Rectal smooth muscle tissue (tissue), 1 donor: ENCODE measurements around the gene FCRLA.

Experiments
- H3K27ac ChIP-seq: one replicate; pipeline ENCODE4 v1.7.0; 2013; ENCODE audit warnings: low read depth, low read length, inconsistent platforms
- H3K27me3 ChIP-seq: one replicate; pipeline ENCODE4 v1.7.0; 2013; ENCODE audit warnings: low read length; ENCODE audit not compliant: control insufficient read depth, insufficient read depth
- H3K36me3 ChIP-seq: one replicate; pipeline ENCODE4 v1.7.0; 2013; ENCODE audit warnings: low read length; ENCODE audit not compliant: control insufficient read depth, insufficient read depth
- H3K4me1 ChIP-seq: one replicate; pipeline ENCODE4 v1.7.0; 2013; ENCODE audit warnings: low read length; ENCODE audit not compliant: control insufficient read depth, insufficient read depth
- H3K4me3 ChIP-seq: one replicate; pipeline ENCODE4 v1.7.0; 2013; ENCODE audit warnings: low read length
- H3K9ac ChIP-seq: one replicate; pipeline ENCODE4 v1.7.0; 2013; ENCODE audit warnings: low read length

The FCRLA gene

GRCh38 chr1:161728376-161729226, 21.6 kb downstream of the FCRLA start:
- no peak overlapping the region for H3K4me3 ChIP-seq
- no peak overlapping the region for H3K27ac ChIP-seq
- no peak overlapping the region for H3K9ac ChIP-seq
- H3K27me3 ChIP-seq: no peaks in the 10 kb centered on the region
- no peaks in the 10 kb centered on the region for H3K4me1 ChIP-seq
- no peaks in the 10 kb centered on the region for H3K36me3 ChIP-seq

- Histone ChIP-seq H3K4me1 (no peaks in the 10 kb centered on the region), H3K27ac (no peak overlapping the region), H3K27me3 (no peaks in the 10 kb centered on the region), H3K36me3 (no peaks in the 10 kb centered on the region), H3K9ac (no peak overlapping the region), H3K4me3 (no peak overlapping the region)
Observed at GRCh38 chr1:161730050-161730564, 23.1 kb downstream of the FCRLA start.

DNA sequence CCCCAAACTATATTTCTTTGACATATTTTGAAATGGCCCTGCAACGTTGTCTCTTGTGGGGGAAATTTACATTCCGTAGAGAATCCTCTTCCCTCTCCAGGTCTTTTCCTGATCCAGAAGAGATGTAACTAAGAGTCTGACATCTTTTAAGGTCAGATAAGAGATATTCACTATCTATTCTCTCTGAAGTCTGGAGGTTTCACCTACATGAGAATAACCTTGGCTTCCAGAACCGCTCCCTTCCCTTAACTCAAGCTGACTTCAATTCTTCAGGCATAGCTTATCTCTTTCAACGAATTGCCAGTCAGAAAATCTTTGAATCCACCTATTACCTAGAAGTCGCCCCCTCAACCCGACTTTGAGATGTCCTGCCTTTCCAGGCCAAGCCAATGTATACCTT, 24.2 kb downstream of the FCRLA start:
- Histone ChIP-seq H3K4me3 (no peak overlapping the region), H3K27ac (no peak overlapping the region), H3K36me3 (no peaks in the 10 kb centered on the region), H3K9ac (no peak overlapping the region), H3K4me1 (no peaks in the 10 kb centered on the region), H3K27me3 (no peaks in the 10 kb centered on the region)

GRCh38 chr1:161731981-161732718, 25.1 kb downstream of the FCRLA start:
- Histone ChIP-seq H3K36me3 (no peaks in the 10 kb centered on the region), H3K9ac (no peak overlapping the region), H3K4me1 (no peaks in the 10 kb centered on the region), H3K27ac (no peak overlapping the region), H3K27me3 (no peaks in the 10 kb centered on the region), H3K4me3 (no peak overlapping the region)

DNA sequence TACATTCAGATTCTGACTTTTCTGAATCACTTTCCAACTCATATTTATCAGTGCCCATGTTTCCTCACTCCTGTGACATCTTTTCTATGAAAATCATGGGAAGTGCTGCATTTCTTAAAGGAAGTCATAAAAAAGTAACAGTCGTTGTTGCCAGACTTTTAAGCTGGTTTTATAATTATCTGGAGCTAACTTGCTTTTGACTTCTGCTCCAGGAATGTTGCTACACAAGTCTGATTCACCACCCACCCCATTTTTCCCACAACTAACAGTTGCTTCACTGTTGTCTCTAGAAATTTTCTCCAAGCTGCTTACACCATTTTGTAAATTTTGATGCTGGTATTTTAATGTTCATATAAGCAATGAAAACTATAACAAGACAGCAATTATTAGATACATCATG, 26.5 kb downstream of the FCRLA start:
- Histone ChIP-seq H3K4me1 (no peaks in the 10 kb centered on the region), H3K4me3 (no peak overlapping the region), H3K27ac (no peak overlapping the region), H3K36me3 (no peaks in the 10 kb centered on the region), H3K27me3 (no peaks in the 10 kb centered on the region), H3K9ac (no peak overlapping the region)

- Histone ChIP-seq H3K4me3 (no peak overlapping the region), H3K4me1 (no peaks in the 10 kb centered on the region), H3K27me3 (no peaks in the 10 kb centered on the region)
Observed at GRCh38 chr1:161735837-161736236, 28.8 kb downstream of the FCRLA start.

GRCh38 chr1:161736335-161736969, 29.4 kb downstream of the FCRLA start:
- Histone ChIP-seq H3K4me1 (no peaks in the 10 kb centered on the region), H3K27ac (no peak overlapping the region), H3K36me3 (no peaks in the 10 kb centered on the region), H3K9ac (no peak overlapping the region), H3K4me3 (no peak overlapping the region), H3K27me3 (no peaks in the 10 kb centered on the region)

More at GRCh38 chr1:161735837-161736236, 28.8 kb downstream of the FCRLA start:
- Histone ChIP-seq H3K36me3 (no peaks in the 10 kb centered on the region), H3K27ac (no peak overlapping the region), H3K9ac (no peak overlapping the region)

DNA sequence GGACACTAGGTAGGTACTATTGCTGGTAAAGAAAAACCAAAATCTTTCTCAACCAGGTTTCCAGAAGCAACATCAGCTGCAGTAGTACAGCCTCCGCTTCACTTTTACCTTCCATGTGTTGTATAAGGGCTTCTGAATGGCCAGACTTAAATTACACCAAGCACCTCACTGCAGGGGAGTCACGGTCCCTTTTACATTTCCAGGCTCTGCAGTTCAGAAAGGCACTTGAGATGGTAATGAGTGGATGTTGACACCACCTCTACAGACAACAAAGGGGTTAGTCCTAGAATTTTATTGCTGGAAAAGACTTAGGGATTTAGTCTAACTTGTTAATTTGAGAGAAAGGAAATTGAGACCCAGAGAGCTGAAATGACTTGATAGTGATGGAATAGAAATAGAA, 30.6 kb downstream of the FCRLA start:
- Histone ChIP-seq H3K9ac (no peak overlapping the region), H3K27ac (no peak overlapping the region), H3K4me1 (no peaks in the 10 kb centered on the region), H3K27me3 (no peaks in the 10 kb centered on the region), H3K4me3 (no peak overlapping the region), H3K36me3 (no peaks in the 10 kb centered on the region)

DNA sequence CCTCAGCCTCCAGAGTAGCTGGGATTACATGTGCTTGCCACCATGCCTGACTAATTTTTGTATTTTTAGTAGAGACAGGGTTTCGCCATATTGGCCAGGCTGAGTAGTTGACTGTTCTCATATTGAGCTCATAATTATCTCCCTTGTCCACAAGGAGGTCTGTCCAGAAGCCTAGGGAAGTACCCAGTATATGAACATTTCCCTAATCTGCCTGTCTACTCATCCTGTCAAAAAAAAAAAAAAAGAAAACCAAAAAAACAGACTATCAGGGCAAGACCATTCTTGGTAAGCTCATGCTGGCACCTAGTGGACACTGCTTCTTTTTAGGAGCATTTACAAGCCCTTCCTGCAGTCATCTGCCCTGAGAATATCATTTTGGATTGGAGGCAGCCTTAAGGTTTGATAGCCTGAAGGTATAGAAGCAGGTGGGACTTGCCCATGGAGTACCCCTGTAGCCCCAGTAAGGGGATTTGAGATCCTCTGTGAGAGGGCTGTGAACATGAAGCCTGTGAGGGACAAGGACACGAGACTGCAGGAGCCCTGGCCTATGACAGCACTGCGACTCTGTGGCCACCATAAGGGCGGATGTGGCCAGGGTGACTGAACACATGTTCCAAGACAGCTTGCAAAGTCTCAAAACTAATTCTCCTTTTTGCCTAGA, 31.7 kb downstream of the FCRLA start:
- Histone ChIP-seq H3K27ac (no peak overlapping the region), H3K36me3 (no peaks in the 10 kb centered on the region), H3K4me1 (no peaks in the 10 kb centered on the region), H3K9ac (no peak overlapping the region), H3K27me3 (no peaks in the 10 kb centered on the region), H3K4me3 (no peak overlapping the region)

DNA sequence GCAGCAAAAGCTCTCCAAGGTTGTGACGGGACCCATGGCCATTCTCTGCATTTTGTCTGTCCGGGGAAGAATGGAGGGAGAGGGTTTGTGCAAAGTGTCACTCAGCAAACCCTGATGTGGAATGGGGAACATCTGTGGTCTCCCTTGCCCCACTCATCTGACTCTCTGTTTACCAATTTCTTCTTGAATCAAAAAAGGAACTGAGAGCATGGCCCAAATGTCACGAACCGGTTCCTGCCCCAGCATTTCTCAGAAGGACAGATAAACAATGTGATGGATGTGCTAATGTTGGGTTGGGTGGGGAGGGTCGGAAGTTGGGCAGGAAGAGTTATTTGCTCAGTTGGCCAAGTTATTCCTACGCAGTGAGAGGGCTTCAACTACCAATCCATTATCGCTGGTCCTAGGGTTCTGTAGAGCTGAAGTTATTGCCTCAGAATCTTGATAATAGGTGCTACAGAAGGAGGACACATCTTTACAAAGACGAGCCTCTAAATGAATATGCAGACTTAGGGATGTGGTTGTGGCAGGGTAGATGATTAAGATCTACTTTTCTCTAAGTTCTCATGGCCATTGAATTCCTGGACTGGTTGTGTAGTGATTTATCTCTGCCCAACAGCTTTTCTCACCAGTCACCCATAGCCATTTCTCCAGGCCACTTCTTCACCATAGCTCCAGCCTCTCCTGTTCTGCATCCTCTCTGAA, 33.0 kb downstream of the FCRLA start:
- H3K36me3 ChIP-seq: no peaks in the 10 kb centered on the region
- H3K9ac ChIP-seq: no peak overlapping the region
- no peak overlapping the region for H3K27ac ChIP-seq
- no peaks in the 10 kb centered on the region for H3K27me3 ChIP-seq
- no peak overlapping the region for H3K4me3 ChIP-seq
- no peaks in the 10 kb centered on the region for H3K4me1 ChIP-seq

- no peaks in the 10 kb centered on the region for H3K4me1 ChIP-seq
- H3K36me3 ChIP-seq: no peaks in the 10 kb centered on the region
- no peak overlapping the region for H3K9ac ChIP-seq
- H3K4me3 ChIP-seq: no peak overlapping the region
- H3K27me3 ChIP-seq: no peaks in the 10 kb centered on the region
- no peak overlapping the region for H3K27ac ChIP-seq
Observed at GRCh38 chr1:161740921-161741320, 33.9 kb downstream of the FCRLA start.
